GM10248 (cell line): ENCODE results near the gene MCFD2.

Experiments used
- CTCF ChIA-PET: fragments of 300-600 bp; sonication (Branson Sonifier 250); formaldehyde crosslinking; extraction: SDS; loops from one replicate; lab custom pipeline; 2021; ENCODE audit warnings: antibody characterized with exemption; lab: Yijun Ruan, JAX
- POLR2A ChIA-PET: fragments of 350-650 bp; sonication (Branson Sonifier 250); formaldehyde crosslinking; extraction: SDS; loops from one replicate; lab custom pipeline; 2020; ENCODE audit warnings: antibody characterized with exemption; lab: Yijun Ruan, JAX
- DNase-seq: peaks from one replicate; pipeline ENCODE4 v3.0.0; 2012; ENCODE audit errors: extremely low spot score
- TF ChIP-seq, protein P1 (sequence below): IDR thresholded peaks from 2 replicates; pipeline ENCODE4 v1.5.1; 2012; ENCODE audit warnings: mild to moderate bottlenecking, low read depth; ENCODE audit errors: extremely low read depth, missing control alignments, control extremely low read depth

Gene MCFD2

DNA sequence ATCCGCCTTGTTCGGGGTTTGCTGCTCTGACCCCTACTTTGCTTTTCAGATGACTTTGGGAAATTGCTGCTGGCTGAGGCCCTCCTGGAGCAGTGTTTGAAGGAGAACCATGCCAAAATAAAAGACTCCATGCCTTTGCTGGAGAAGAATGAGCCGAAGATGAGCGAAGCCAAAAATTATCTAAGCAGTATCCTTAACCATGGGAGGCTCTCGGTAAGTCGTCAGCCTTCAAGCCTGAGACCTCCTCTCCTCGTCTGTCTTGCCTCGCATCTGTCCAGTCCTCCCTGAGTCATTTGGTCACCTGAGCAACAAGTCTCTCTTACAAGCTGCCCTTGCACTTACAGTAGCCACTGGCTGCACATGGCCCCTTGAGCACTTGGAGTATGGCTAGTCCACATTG lies 34.7 kb upstream of the MCFD2 start:
- no peak for DNase-seq
- CTCF ChIA-PET = interaction anchor here (1.0 to 1.1 kb wide), 2 partner anchors 32 to 373 kb away, joined by 3 to 4 read pairs; no protein-coding TSS in a partner anchor
- POLR2A ChIA-PET = no interaction called here
- TF ChIP-seq, protein P1, sequence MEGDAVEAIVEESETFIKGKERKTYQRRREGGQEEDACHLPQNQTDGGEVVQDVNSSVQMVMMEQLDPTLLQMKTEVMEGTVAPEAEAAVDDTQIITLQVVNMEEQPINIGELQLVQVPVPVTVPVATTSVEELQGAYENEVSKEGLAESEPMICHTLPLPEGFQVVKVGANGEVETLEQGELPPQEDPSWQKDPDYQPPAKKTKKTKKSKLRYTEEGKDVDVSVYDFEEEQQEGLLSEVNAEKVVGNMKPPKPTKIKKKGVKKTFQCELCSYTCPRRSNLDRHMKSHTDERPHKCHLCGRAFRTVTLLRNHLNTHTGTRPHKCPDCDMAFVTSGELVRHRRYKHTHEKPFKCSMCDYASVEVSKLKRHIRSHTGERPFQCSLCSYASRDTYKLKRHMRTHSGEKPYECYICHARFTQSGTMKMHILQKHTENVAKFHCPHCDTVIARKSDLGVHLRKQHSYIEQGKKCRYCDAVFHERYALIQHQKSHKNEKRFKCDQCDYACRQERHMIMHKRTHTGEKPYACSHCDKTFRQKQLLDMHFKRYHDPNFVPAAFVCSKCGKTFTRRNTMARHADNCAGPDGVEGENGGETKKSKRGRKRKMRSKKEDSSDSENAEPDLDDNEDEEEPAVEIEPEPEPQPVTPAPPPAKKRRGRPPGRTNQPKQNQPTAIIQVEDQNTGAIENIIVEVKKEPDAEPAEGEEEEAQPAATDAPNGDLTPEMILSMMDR = no peak

DNA sequence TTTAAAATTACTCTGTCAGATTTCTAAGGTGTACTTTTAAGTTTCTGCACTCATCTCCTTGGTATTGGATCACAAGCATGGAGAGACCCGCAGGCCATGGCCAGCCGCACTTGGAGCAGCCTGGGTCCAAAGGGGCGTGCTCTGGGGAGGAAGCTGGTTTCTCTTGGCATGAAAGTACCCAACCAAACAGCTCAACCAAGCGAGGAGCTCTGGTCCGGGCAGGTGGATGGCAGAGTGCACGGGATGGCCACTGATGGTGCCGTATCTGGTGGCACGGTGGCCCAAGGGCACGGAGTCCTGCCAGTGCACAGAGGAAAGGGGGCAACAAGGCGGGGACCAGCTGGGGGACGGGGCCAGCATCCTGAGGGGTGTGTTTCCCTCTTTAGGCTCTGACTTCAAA lies 32.2 kb upstream of the MCFD2 start:
- ChIA-PET CTCF (interaction anchor here (1.2 to 1.6 kb wide), 2 partner anchors 8 to 24 kb away, joined by 3 read pairs; no protein-coding TSS in a partner anchor), POLR2A (no interaction called here)
- DNase-seq = no peak
- TF ChIP-seq, protein P1 = no peak

DNA sequence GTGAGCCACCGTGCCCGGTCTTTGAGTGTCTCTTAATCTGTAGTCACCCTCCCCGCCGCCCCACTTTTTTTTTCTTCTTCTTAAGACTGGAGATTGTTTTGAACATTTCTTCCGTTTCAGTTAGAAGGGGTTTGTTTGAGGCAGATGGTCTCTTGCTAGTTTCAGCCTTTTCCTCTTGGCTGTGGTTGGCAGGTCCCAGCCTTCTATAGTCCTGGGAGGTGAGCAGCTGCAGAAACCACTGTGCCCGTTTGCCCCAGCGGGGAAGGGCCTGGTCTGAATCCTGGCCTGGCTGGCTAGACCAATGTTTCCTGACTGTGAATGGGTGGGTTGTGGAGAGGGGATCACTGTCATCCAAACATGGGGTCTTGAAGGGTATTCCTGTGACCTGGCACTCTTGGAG lies 30.1 kb upstream of the MCFD2 start:
- ChIA-PET CTCF (interaction anchor here (0.7 to 2.3 kb wide), 3 partner anchors 327 to 390 kb away, joined by 3 to 10 read pairs (median 3); no protein-coding TSS in a partner anchor), POLR2A (no interaction called here)
- DNase-seq = no peak
- TF ChIP-seq, protein P1 = no peak

DNA sequence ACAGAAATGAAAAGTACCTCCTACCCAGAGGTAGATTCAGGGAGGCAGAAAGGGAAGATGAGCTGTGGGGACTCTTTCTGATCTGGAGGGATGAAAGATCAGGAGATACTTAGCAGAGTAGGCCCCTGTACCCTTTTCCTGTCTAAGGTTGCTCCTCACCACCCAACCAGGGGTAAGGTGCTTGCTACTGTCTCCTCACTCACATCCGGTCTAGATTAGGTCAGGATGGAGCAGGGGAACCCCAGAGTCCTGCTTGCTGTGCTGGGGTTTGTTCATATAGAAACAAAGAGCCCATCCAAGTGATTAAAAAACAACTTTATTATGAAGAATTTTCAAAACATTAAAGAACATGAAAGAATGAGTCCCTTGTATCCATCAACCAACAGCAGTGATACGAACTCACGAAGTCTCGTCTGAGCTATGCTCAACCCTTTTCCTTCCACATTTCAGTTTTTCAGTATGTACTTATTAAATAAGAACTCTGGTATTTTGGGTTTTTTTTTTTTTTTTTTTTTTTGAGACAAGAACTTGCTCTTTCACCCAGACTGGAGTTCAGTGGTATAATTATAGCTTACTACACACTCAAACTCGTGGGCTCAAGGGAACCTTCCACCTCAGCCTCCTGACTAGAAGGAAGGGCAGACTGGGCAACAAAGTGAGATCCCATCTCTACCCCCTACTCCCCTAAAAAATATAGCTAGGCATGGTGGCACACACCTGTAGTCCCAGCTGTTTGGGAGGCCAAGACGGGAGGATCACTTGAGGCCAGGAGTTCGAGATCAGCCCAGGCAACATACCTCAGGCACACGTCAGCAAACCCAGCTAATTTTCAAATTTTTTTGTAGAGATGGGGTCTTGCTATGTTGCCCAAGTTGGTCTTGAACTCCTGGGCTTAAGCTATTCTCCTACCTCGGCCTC lies 28.5 kb upstream of the MCFD2 start:
- DNase-seq = peak; percentile 69
- TF ChIP-seq, protein P1 = no peak
- ChIA-PET CTCF (interaction anchor here (0.9 to 2.3 kb wide), 4 partner anchors 31 to 379 kb away, joined by 3 to 10 read pairs (median 3); no protein-coding TSS in a partner anchor), POLR2A (no interaction called here)

DNA sequence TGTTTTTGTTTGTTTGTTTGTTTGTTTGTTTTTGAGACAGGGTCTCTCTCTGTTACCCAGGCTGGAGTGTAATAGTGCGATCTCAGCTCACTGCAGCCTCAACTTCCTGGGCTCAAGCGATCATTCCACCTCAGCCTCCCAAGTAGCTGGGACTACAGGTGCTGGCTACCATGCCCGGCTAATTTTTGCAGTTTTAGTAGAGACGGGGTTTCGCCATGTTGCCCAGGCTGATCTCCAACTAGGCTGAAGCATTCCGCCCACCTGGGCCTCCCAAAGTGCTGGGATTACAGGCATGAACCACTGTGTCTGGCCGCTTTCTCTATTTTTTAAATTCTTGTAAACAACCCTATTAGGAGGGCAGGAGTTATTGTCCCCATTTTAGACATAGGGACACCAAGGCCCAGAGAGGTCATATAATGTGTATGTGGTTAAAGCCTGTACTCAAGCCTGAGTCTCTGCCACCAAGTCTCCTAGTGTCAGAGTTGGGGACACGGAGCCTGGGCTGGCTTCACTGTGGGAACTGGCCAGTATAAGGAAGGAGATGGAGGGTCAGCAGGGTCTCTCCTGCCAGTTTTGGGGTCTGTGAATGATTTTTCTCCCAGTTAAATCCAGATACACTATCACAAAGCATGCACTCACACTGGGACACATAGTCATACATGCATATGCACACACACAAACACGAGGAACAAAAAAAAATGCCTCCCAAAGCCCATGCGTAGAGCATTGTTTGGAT lies 27.5 kb upstream of the MCFD2 start:
- ChIA-PET CTCF (interaction anchor here (0.9 to 1.5 kb wide), 4 partner anchors 13 to 21 kb away, joined by 3 to 5 read pairs (median 3); no protein-coding TSS in a partner anchor), POLR2A (interaction anchor here (0.6 kb wide), 1 partner anchor 461 kb away, joined by 5 read pairs; no protein-coding TSS in a partner anchor)
- TF ChIP-seq, protein P1 = no peak
- DNase-seq = no peak

DNA sequence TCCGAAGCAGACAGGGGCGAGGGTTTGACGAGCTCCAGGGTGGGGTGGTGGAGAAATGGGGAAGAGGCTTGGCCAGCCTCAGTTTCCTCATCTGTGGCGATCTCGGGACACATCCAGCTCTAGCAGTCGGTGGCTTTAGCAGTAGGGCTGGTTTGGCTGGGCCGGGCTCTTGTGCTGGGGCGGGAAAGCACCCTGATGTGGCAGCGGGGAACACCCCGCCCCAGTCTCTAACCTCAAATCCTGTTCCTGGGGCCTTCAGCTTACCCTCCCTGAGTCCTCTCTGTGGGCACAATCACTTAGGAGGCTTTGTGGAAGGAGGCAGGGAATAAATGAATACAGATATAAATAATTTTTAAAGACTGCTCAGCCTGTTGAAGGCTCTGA lies 26.5 kb upstream of the MCFD2 start:
- TF ChIP-seq, protein P1 = no peak
- CTCF ChIA-PET = interaction anchor here (0.9 to 1.5 kb wide), 4 partner anchors 13 to 22 kb away, joined by 3 to 5 read pairs (median 3); no protein-coding TSS in a partner anchor
- peak; percentile 71 for DNase-seq
- POLR2A ChIA-PET = interaction anchor here (0.6 kb wide), 2 partner anchors 9 to 462 kb away, joined by 4 to 5 read pairs; no protein-coding TSS in a partner anchor
